SK-N-MC (cell line): ENCODE data around the gene ACTR3C.

Experiments
- EZH2 ChIP-seq: fragments of 200-600 bp; sonication (generic); IDR thresholded peaks from one replicate; pipeline ENCODE4 v1.6.1; 2017; ENCODE audit warnings: antibody characterized with exemption
- FOXP2 ChIP-seq: optimal IDR thresholded peaks from 2 replicates; pipeline ENCODE3; 2011; ENCODE audit warnings: mild to moderate bottlenecking, moderate library complexity; ENCODE audit not compliant: insufficient read depth; ENCODE audit errors: extremely low read length, control extremely low read depth
- POLR2AphosphoS5 ChIP-seq: IDR thresholded peaks from 2 replicates; pipeline ENCODE4 v1.6.1; 2012; ENCODE audit warnings: mild to moderate bottlenecking, low read depth, low read length, borderline replicate concordance

GRCh38 chr7:150313367-150313809 lies 10.0 kb downstream of the ACTR3C start:
- TF ChIP-seq EZH2 (no peak), POLR2AphosphoS5 (no peak), FOXP2 (no peak)
